ENCODE measurements around the gene NIM1K. TPM values are rescaled to one million over a fixed set of nuclear protein-coding genes. Genes with fewer than 3 reads are reported as not detected.

NIM1K gene
- total and polyA plus RNA-seq, 2 donors (not counting 1 experiment from before 2014, with no cell fraction given): 0.13 to 0.32 TPM

- H3K79me2 ChIP-seq (ENCODE audit: control insufficient read depth, insufficient read depth, low read length): no peaks in the 10 kb centered on the region
- no peaks in the 10 kb centered on the region for H3K9me3 ChIP-seq (ENCODE audit: control extremely low read depth in 1 of 3, control insufficient read depth in 2 of 3, insufficient read depth in 1 of 3, low read length in 2 of 3)
- H3K4me2 ChIP-seq (replicated peaks; ENCODE audit: low read depth, low read length, poor library complexity, severe bottlenecking): no peak overlapping the region
- intact Hi-C loops (cut with micrococcal nuclease): no loop called here
- H3K9ac ChIP-seq (ENCODE audit: low read length): no peak overlapping the region
- no peak overlapping the region for H2AFZ ChIP-seq (ENCODE audit: insufficient read depth, low read depth, low read length, poor library complexity, severe bottlenecking)
- no peaks in the 10 kb centered on the region for H3K27me3 ChIP-seq (replicated peaks in 1 of 4; ENCODE audit: control extremely low read depth in 1 of 4, control insufficient read depth in 3 of 4, insufficient read depth in 4 of 4, low read length in 3 of 4)
- Mint-ChIP-seq H3K27me3 (no peaks in the 10 kb centered on the region), H3K9me3 (ENCODE audit: insufficient read depth) (no peaks in the 10 kb centered on the region), H3K4me1 (no peaks in the 10 kb centered on the region), H3K4me3 (no peak overlapping the region), H3K27ac (no peak overlapping the region)
- DNase-seq: no peak
- TF ChIP-seq EZH2 (IDR thresholded peaks at IDR 0.05; ENCODE audit: borderline replicate concordance, insufficient read depth, low read depth, low read length, poor library complexity, severe bottlenecking): no peak
- no peak for TF ChIP-seq CTCF (IDR thresholded peaks at IDR 0.05)
- WGBS (ENCODE audit: insufficient coverage): 96% methylated on average over 5 of the region's 8 CpGs
- no peaks in the 10 kb centered on the region for H3K4me1 ChIP-seq (ENCODE audit: control insufficient read depth in 2 of 2, insufficient read depth in 2 of 2, low read length in 2 of 2)
- no peak overlapping the region for H3K27ac ChIP-seq (ENCODE audit: low read length in 2 of 2)
- no peak for ATAC-seq (ENCODE audit: low read depth)
- no peaks in the 10 kb centered on the region for H4K20me1 ChIP-seq (ENCODE audit: control insufficient read depth, insufficient read depth, low read length, poor library complexity, severe bottlenecking)
- CTCF ChIA-PET: no interaction called here
- peaks cover 7 to 33% of the 10 kb centered on the region in 2 experiments for H3K36me3 ChIP-seq (replicated peaks in 1 of 2; ENCODE audit: control extremely low read depth in 1 of 2, control insufficient read depth in 1 of 2, extremely low read depth in 1 of 2, insufficient read depth in 2 of 2, low read length in 1 of 2)
- no peak overlapping the region for H3K4me3 ChIP-seq (ENCODE audit: control extremely low read depth in 1 of 5, extremely low read depth in 1 of 5, insufficient read depth in 1 of 5, low read depth in 2 of 5, low read length in 4 of 5)
- POLR2A ChIA-PET: interaction anchor here (0.7 kb wide), 1 partner anchor 10 kb away, joined by 3 read pairs; no protein-coding TSS in a partner anchor
These were observed 20.6 kb upstream of the NIM1K start for GRCh38 chr5:43171451-43171850.

- H3K9me3 ChIP-seq (ENCODE audit: control extremely low read depth in 1 of 3, control insufficient read depth in 2 of 3, insufficient read depth in 1 of 3, low read length in 2 of 3): no peaks in the 10 kb centered on the region
- H3K27ac ChIP-seq (ENCODE audit: low read length in 2 of 2): no peak overlapping the region
- DNase-seq (no peak), ATAC-seq (ENCODE audit: low read depth) (no peak)
- H3K9ac ChIP-seq (ENCODE audit: low read length): no peak overlapping the region
- H4K20me1 ChIP-seq (ENCODE audit: control insufficient read depth, insufficient read depth, low read length, poor library complexity, severe bottlenecking): no peaks in the 10 kb centered on the region
- no peak overlapping the region for H3K4me2 ChIP-seq (replicated peaks; ENCODE audit: low read depth, low read length, poor library complexity, severe bottlenecking)
- CTCF ChIA-PET: no interaction called here
- no peak overlapping the region for H3K4me3 Mint-ChIP-seq
- no peaks in the 10 kb centered on the region for H3K27me3 ChIP-seq (replicated peaks in 1 of 4; ENCODE audit: control extremely low read depth in 1 of 4, control insufficient read depth in 3 of 4, insufficient read depth in 4 of 4, low read length in 3 of 4)
- no peaks in the 10 kb centered on the region for H3K27me3 Mint-ChIP-seq
- H3K27ac Mint-ChIP-seq: no peak overlapping the region
- no peaks in the 10 kb centered on the region for H3K79me2 ChIP-seq (ENCODE audit: control insufficient read depth, insufficient read depth, low read length)
- no peaks in the 10 kb centered on the region for H3K9me3 Mint-ChIP-seq (ENCODE audit: insufficient read depth)
- intact Hi-C loops (cut with micrococcal nuclease): no loop called here
- POLR2A ChIA-PET: interaction anchor here (0.7 kb wide), 1 partner anchor 10 kb away, joined by 3 read pairs; no protein-coding TSS in a partner anchor
- no peak overlapping the region for H2AFZ ChIP-seq (ENCODE audit: insufficient read depth, low read depth, low read length, poor library complexity, severe bottlenecking)
- peaks cover 7 to 32% of the 10 kb centered on the region in 2 experiments for H3K36me3 ChIP-seq (replicated peaks in 1 of 2; ENCODE audit: control extremely low read depth in 1 of 2, control insufficient read depth in 1 of 2, extremely low read depth in 1 of 2, insufficient read depth in 2 of 2, low read length in 1 of 2)
- TF ChIP-seq CTCF (IDR thresholded peaks at IDR 0.05) (no peak), EZH2 (IDR thresholded peaks at IDR 0.05; ENCODE audit: borderline replicate concordance, insufficient read depth, low read depth, low read length, poor library complexity, severe bottlenecking) (no peak)
- no peaks in the 10 kb centered on the region for H3K4me1 Mint-ChIP-seq
- H3K4me1 ChIP-seq (ENCODE audit: control insufficient read depth in 2 of 2, insufficient read depth in 2 of 2, low read length in 2 of 2): no peaks in the 10 kb centered on the region
- H3K4me3 ChIP-seq (ENCODE audit: control extremely low read depth in 1 of 5, extremely low read depth in 1 of 5, insufficient read depth in 1 of 5, low read depth in 2 of 5, low read length in 4 of 5): no peak overlapping the region
- WGBS (ENCODE audit: insufficient coverage): 100% methylated on average over 1 of the region's 1 CpG
These were observed 20.1 kb upstream of the NIM1K start for GRCh38 chr5:43171926-43172325.
